OCI-LY7 (cell line): ENCODE data around the gene FBXL17.

Source experiments
- EZH2phosphoT487 ChIP-seq: fragments of 200-600 bp; sonication (generic); IDR thresholded peaks from 2 replicates; pipeline ENCODE4 v1.6.1; 2018; ENCODE audit warnings: low read depth, borderline replicate concordance, mild to moderate bottlenecking, mixed run types, antibody characterized with exemption, low read length, moderate library complexity, mixed read lengths
- TF ChIP-seq, protein P1 (sequence below): fragments of 200-600 bp; sonication (generic); conservative IDR thresholded peaks from 2 replicates; pipeline ENCODE4 v1.5.1; 2014; ENCODE audit warnings: mild to moderate bottlenecking, antibody characterized with exemption, low read length, moderate library complexity, mixed read lengths

DNA sequence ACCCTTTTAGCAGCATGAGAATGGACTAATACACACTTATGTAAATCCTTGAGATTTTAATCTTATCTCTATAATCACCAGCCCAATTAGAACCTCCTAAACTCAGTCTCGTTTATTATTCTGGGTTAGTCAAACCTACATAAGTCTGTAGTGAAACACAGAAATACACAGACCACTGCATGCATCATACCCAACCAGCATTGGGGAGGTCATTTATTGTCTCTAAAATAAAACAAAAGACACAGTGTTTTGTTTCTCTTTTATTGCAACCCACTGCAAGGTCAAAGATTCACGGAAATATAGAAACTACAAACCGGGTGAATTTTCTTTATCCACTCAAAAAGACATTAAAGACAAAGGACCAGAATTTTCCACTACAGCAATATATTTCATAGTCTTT lies 523.1 kb downstream of the FBXL17 start:
- TF ChIP-seq, protein P1, sequence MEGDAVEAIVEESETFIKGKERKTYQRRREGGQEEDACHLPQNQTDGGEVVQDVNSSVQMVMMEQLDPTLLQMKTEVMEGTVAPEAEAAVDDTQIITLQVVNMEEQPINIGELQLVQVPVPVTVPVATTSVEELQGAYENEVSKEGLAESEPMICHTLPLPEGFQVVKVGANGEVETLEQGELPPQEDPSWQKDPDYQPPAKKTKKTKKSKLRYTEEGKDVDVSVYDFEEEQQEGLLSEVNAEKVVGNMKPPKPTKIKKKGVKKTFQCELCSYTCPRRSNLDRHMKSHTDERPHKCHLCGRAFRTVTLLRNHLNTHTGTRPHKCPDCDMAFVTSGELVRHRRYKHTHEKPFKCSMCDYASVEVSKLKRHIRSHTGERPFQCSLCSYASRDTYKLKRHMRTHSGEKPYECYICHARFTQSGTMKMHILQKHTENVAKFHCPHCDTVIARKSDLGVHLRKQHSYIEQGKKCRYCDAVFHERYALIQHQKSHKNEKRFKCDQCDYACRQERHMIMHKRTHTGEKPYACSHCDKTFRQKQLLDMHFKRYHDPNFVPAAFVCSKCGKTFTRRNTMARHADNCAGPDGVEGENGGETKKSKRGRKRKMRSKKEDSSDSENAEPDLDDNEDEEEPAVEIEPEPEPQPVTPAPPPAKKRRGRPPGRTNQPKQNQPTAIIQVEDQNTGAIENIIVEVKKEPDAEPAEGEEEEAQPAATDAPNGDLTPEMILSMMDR, result no peak
- no peak for TF ChIP-seq EZH2phosphoT487
